K562 (cell line): ENCODE measurements around the gene GIMAP8.

ENCODE experiments used
- BRD4 ChIP-seq: fragments of 200-600 bp; sonication (generic); IDR thresholded peaks from 2 replicates; pipeline ENCODE4 v1.6.1; 2017; ENCODE audit warnings: inconsistent platforms
- CTCF ChIP-seq, 3 experiments: IDR thresholded peaks in 2 of 3; conservative IDR thresholded peaks in 1 of 3; 2 replicates each; pipeline ENCODE4 v1.5.1; 2011 to 2012; ENCODE audit warnings: low read length in 3 of 3, mild to moderate bottlenecking in 3 of 3, control low read depth in 2 of 3, improper control_type of control experiment in 1 of 3, inconsistent platforms in 1 of 3, low read depth in 1 of 3, mixed read lengths in 1 of 3, moderate library complexity in 1 of 3; ENCODE audit not compliant: insufficient read depth in 2 of 3
- GABPB1 ChIP-seq: sonication (generic); formaldehyde crosslinking; IDR thresholded peaks from 2 replicates; pipeline ENCODE4 v1.8.0; 2022; ENCODE audit warnings: mild to moderate bottlenecking, missing genetic modification reagents
- ILK ChIP-seq: fragments of 450-650 bp; IDR thresholded peaks from 2 replicates; pipeline ENCODE4 v1.6.1; 2016; ENCODE audit warnings: missing genetic modification characterization, low read depth, mild to moderate bottlenecking, missing compliant biosample characterization, moderate library complexity, borderline replicate concordance
- JUND ChIP-seq, 2 experiments: IDR thresholded peaks; 2 replicates in 1 of 2; 3 replicates in 1 of 2; pipeline ENCODE4 v1.6.1; 2011; ENCODE audit warnings: borderline replicate concordance in 2 of 2, low read depth in 2 of 2, low read length in 2 of 2, improper control_type of control experiment in 1 of 2, missing biosample characterization in 1 of 2, missing genetic modification characterization in 1 of 2, missing genetic modification reagents in 1 of 2
- MAX ChIP-seq: sonication (generic); formaldehyde crosslinking; IDR thresholded peaks from 2 replicates; pipeline ENCODE4 v1.9.0; 2022; ENCODE audit warnings: mild to moderate bottlenecking, missing genetic modification reagents
- RFX1 ChIP-seq: fragments of 450-650 bp; IDR thresholded peaks from 2 replicates; pipeline ENCODE4 v1.6.1; 2016; ENCODE audit warnings: mild to moderate bottlenecking, moderate library complexity
- SETDB1 ChIP-seq: IDR thresholded peaks from one replicate; pipeline ENCODE4 v1.6.1; 2012; ENCODE audit warnings: low read length, control low read depth, inconsistent platforms
- ZNF224 ChIP-seq: sonication (generic); formaldehyde crosslinking; IDR thresholded peaks from 2 replicates; pipeline ENCODE4 v1.8.0; 2022; ENCODE audit warnings: mild to moderate bottlenecking, missing genetic modification reagents
- ZNF324 ChIP-seq: fragments of 250-450 bp; sonication (Bioruptor Pico); IDR thresholded peaks from 2 replicates; pipeline ENCODE4 v1.4.0; 2020; ENCODE audit warnings: mild to moderate bottlenecking
- TF ChIP-seq, protein P1 (sequence below): fragments of 450-650 bp; IDR thresholded peaks from 2 replicates; pipeline ENCODE4 v1.6.1; 2016; ENCODE audit warnings: missing biosample characterization, missing genetic modification characterization

DNA sequence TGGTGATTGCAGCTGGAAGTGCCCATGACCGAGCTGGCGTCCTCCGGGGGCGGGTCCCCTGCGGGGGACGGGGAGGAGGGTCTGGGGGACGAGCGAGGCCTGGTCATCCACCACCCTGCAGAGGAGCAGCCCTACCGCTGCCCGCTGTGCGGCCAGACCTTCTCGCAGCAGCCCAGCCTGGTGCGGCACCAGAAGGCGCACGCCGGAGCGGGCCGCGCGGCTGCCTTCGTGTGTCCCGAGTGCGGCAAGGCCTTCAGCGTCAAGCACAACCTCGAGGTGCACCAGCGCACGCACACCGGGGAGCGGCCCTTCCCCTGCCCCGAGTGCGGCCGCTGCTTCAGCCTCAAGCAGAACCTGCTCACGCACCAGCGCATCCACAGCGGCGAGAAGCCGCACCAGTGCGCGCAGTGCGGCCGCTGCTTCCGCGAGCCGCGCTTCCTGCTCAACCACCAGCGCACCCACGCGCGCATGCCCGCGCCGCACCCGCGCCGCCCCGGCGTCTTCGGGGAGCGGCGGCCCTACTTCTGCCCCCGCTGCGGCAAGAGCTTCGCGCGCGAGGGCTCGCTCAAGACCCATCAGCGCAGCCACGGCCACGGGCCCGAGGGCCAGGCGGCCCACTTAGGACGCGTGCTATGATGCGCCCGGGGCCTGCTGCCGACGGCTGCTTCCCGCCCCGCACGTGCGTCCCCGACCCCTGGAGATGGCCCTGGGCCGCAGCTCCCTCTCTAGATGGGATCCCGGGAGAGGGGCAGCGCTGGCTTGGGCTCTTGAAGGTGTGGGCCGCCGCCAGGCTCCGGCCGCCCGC lies 42.6 kb upstream of the GIMAP8 start:
- TF ChIP-seq ILK (no peak), GABPB1 (CRISPR knock-in tag) (no peak), RFX1 (no peak), BRD4 (no peak), ZNF324 (CRISPR knock-in tag) (no peak), CTCF (IDR thresholded peaks at IDR 0.05 in 2 of 3, conservative IDR thresholded peaks at IDR 0.05 in 1 of 3; ENCODE audit: insufficient read depth in 2 of 3, low read depth in 1 of 3, low read length in 3 of 3) (no peak), SETDB1 (no peak), MAX (CRISPR knock-in tag) (no peak), ZNF224 (CRISPR knock-in tag) (no peak), JUND (IDR thresholded peaks at IDR 0.05; ENCODE audit: borderline replicate concordance, low read depth, low read length) (no peak), JUND (tag; IDR thresholded peaks at IDR 0.05; ENCODE audit: borderline replicate concordance, low read depth, low read length) (no peak)
- TF ChIP-seq, protein P1, sequence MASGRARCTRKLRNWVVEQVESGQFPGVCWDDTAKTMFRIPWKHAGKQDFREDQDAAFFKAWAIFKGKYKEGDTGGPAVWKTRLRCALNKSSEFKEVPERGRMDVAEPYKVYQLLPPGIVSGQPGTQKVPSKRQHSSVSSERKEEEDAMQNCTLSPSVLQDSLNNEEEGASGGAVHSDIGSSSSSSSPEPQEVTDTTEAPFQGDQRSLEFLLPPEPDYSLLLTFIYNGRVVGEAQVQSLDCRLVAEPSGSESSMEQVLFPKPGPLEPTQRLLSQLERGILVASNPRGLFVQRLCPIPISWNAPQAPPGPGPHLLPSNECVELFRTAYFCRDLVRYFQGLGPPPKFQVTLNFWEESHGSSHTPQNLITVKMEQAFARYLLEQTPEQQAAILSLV = no peak
